ENCODE measurements around the gene LTF.

Gene LTF

GRCh38 chr3:46467562-46467961 is 2.9 kb upstream of the LTF start:
- DNase-seq: no peak

- DNase-seq: no peak
Measured at GRCh38 chr3:46466871-46467403, 2.2 kb upstream of the LTF start.

- DNase-seq: no peak
Measured at GRCh38 chr3:46466273-46466672, 1.6 kb upstream of the LTF start.

- no peak for DNase-seq
Measured at GRCh38 chr3:46465196-46465520, 453 bp upstream of the LTF start.

- no peak for DNase-seq
Measured at GRCh38 chr3:46463868-46464241, 850 bp downstream of the LTF start.

GRCh38 chr3:46463120-46463867 is 1.4 kb downstream of the LTF start:
- DNase-seq: no peak

GRCh38 chr3:46462511-46462910 is 2.2 kb downstream of the LTF start:
- no peak for DNase-seq

GRCh38 chr3:46462111-46462510 is 2.6 kb downstream of the LTF start:
- DNase-seq: no peak

- no peak for DNase-seq
Measured at GRCh38 chr3:46460051-46460450, 4.7 kb downstream of the LTF start.

GRCh38 chr3:46456118-46456517 is 8.6 kb downstream of the LTF start:
- DNase-seq: no peak

GRCh38 chr3:46455231-46456115 is 9.2 kb downstream of the LTF start:
- no peak for DNase-seq

- DNase-seq: no peak
Measured at GRCh38 chr3:46454606-46455005, 10.1 kb downstream of the LTF start.

- no peak for DNase-seq
Measured at GRCh38 chr3:46454209-46454595, 10.5 kb downstream of the LTF start.

- no peak for DNase-seq
Measured at GRCh38 chr3:46453526-46454208, 11.0 kb downstream of the LTF start.

GRCh38 chr3:46449755-46450552 is 14.8 kb downstream of the LTF start:
- no peak for DNase-seq

- no peak for DNase-seq
Measured at GRCh38 chr3:46448721-46449120, 16.0 kb downstream of the LTF start.

- no peak for DNase-seq
Measured at GRCh38 chr3:46447228-46447985, 17.3 kb downstream of the LTF start.

- DNase-seq: no peak
Measured at GRCh38 chr3:46442576-46443530, 21.9 kb downstream of the LTF start.

- DNase-seq: peak; percentile 12
Measured at GRCh38 chr3:46440531-46441294, 24.0 kb downstream of the LTF start.

GRCh38 chr3:46438831-46439230 is 25.9 kb downstream of the LTF start:
- DNase-seq: no peak

Measured in stimulated activated naive CD4-positive, alpha-beta T cell treated with Interleukin-2 at 50 U/mL for 16 hours (primary cell).